AG04450 (cell line): ENCODE measurements around the gene RNF144B. TPM values are rescaled to one million over a fixed set of nuclear protein-coding genes. Genes with fewer than 3 reads are reported as not detected.

Source experiments
- CTCF ChIA-PET: fragments of 300-600, 350-600 bp; formaldehyde crosslinking; extraction: SDS; loops from one replicate; lab custom pipeline; 2022; ENCODE audit warnings: antibody characterized with exemption, inconsistent platforms; lab: Charles Lee
- POLR2A ChIA-PET: fragments of 350-600 bp; formaldehyde crosslinking; extraction: SDS; loops from one replicate; lab custom pipeline; 2021; ENCODE audit warnings: antibody characterized with exemption, inconsistent platforms; lab: Yijun Ruan, JAX
- DNase-seq: peaks from one replicate; pipeline ENCODE4 v3.0.0-alpha.2; 2011; ENCODE audit warnings: low read depth, low spot score
- H3K27ac ChIP-seq: one replicate; pipeline ENCODE4 v1.5.1; 2012; ENCODE audit warnings: low read depth, low read length, control low read depth
- H3K27me3 ChIP-seq: one replicate; pipeline ENCODE4 v1.6.0; 2012; ENCODE audit warnings: low read length; ENCODE audit not compliant: control insufficient read depth, insufficient read depth
- H3K4me3 ChIP-seq: 2 replicates; pipeline ENCODE4 v1.5.1; 2011; ENCODE audit warnings: mild to moderate bottlenecking, low read depth, low read length, control low read depth
- H3K9me3 ChIP-seq: 2 replicates; pipeline ENCODE4 v1.5.1; 2012; ENCODE audit warnings: low read length; ENCODE audit not compliant: control insufficient read depth, insufficient read depth
- CTCF ChIP-seq: IDR thresholded peaks from 2 replicates; pipeline ENCODE4 v1.5.1; 2011; ENCODE audit warnings: low read depth, low read length, control low read depth, inconsistent platforms
- polyA plus RNA-seq: library from polyadenylated mRNA; depleted of rRNA; stranded (reverse); fragments of >200 nt; gene quantifications from 2 replicates; pipeline ENCODE4 v1.2.3, GENCODE V29; 2011

RNF144B gene
- polyA plus RNA-seq, 1 experiment: 0.25 TPM

DNA sequence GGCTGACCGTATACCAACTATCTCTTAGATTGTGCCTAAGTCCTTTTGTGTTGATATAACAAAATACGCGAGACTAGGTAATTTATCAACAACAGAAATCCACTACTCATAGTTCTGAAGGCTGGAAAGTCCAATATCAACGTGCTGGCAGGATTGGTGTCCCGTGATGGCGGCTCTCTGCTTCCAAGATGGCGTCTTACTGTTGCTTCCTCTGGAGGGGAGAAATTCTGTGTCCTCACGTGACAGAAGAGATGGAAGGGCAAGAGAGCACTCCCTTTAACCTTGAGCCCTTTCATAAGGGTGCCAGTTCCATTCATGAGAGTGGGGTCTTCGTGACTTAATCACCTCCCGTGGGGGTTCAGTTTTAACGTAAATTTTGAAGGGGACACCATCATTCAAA is 28.1 kb downstream of the RNF144B start:
- TF ChIP-seq CTCF: no peak
- Histone ChIP-seq H3K4me3 (no peak overlapping the region), H3K27me3 (peaks cover 3% of the 10 kb centered on the region), H3K27ac (no peak overlapping the region), H3K9me3 (no peaks in the 10 kb centered on the region)
- no peak for DNase-seq
- CTCF ChIA-PET: no interaction called here
- POLR2A ChIA-PET: no interaction called here

- H3K27ac ChIP-seq: no peak overlapping the region
- POLR2A ChIA-PET: no interaction called here
These were observed 28.7 kb downstream of the RNF144B start for GRCh38 chr6:18415671-18416340.

GRCh38 chr6:18416341-18416679 is 29.2 kb downstream of the RNF144B start:
- CTCF ChIA-PET: interaction anchor here (0.6 to 1.8 kb wide), 3 partner anchors 9 to 93 kb away, joined by 4 to 6 read pairs (median 5); no protein-coding TSS in a partner anchor
- Histone ChIP-seq H3K27ac (no peak overlapping the region), H3K9me3 (no peaks in the 10 kb centered on the region), H3K4me3 (no peak overlapping the region), H3K27me3 (peaks cover 4% of the 10 kb centered on the region)
- DNase-seq: no peak
- TF ChIP-seq CTCF: no peak
- POLR2A ChIA-PET: no interaction called here

More at GRCh38 chr6:18415671-18416340, 28.7 kb downstream of the RNF144B start:
- no peak for DNase-seq
- Histone ChIP-seq H3K4me3 (no peak overlapping the region), H3K9me3 (no peaks in the 10 kb centered on the region), H3K27me3 (peaks cover 4% of the 10 kb centered on the region)
- TF ChIP-seq CTCF: no peak
- CTCF ChIA-PET: interaction anchor here (0.6 to 1.8 kb wide), 3 partner anchors 8 to 92 kb away, joined by 4 to 6 read pairs (median 5); no protein-coding TSS in a partner anchor

DNA sequence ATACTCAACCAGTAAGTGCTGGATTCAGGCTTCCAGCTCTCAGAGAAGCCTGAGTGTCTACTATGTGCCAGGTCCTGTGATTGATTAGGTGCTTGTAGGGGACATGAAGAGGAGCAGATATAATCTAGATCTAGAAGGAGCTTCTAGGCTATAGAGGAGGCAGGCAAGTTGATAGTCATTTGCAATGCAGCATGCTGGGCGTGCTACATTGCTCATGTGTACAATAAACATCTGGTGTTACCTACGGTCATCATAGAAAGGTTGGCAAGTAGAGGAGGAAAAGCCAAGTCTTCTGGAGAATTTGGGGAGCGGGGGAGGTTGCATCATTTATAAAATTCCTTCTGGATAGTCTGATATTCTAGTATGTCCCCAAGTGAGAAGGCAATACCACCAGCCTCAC is 33.2 kb downstream of the RNF144B start:
- TF ChIP-seq CTCF: no peak
- Histone ChIP-seq H3K27me3 (peaks cover 7% of the 10 kb centered on the region), H3K9me3 (no peaks in the 10 kb centered on the region), H3K27ac (no peak overlapping the region), H3K4me3 (no peak overlapping the region)
- CTCF ChIA-PET: interaction anchor here (0.6 kb wide), 1 partner anchor 577 kb away, joined by 9 read pairs; no protein-coding TSS in a partner anchor
- DNase-seq: no peak
- POLR2A ChIA-PET: no interaction called here

- POLR2A ChIA-PET: no interaction called here
- no peak for TF ChIP-seq CTCF
- Histone ChIP-seq H3K4me3 (no peak overlapping the region), H3K9me3 (no peaks in the 10 kb centered on the region), H3K27me3 (peaks cover 7% of the 10 kb centered on the region), H3K27ac (no peak overlapping the region)
- CTCF ChIA-PET: no interaction called here
- no peak for DNase-seq
These were observed 35.0 kb downstream of the RNF144B start for GRCh38 chr6:18422136-18422535.
